Measurements from ENCODE around the gene IP6K3. TPM values are rescaled to one million over a fixed set of nuclear protein-coding genes. Genes with fewer than 3 reads are reported as not detected.

IP6K3 gene
- total RNA-seq, 1 experiment from 2014 or later: 0.06 TPM

DNA sequence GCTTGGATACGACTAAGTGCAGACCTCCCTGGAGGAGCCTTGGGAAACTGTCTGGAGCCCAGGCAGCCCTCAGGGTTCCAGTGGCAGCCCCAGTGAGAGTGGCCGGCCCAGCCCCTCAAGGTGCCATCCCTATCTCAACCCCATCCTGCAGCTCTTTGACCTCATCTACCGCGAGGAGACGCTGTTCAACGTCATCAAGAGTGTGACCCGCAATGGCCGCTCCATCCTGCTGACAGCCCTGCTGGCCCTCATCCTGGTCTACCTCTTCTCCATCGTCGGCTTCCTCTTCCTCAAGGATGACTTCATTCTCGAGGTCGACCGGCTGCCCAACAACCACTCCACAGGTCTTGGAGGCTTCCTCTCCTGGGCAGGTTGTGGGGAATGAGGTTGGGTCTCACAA lies 55.9 kb downstream of the IP6K3 start:
- no peak for DNase-seq (ENCODE audit: low spot score)

DNA sequence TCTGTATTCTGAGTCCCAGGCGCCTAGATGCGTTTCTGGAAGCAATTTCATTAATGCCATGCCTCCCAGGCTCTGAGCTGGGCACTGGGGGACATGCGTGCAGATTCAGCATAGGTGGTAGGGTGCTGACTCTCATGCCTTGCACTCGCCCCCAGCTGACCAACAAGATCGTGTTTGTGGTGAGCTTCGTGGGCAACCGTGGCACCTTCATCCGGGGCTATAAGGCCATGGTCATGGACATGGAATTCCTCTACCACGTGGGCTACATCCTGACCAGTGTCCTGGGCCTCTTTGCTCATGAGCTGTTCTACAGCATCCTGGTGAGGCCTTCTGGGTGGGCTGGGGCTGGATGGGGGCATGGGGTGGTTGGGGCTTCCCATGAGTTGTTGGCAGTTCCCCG lies 56.8 kb downstream of the IP6K3 start:
- DNase-seq (ENCODE audit: low spot score): no peak

DNA sequence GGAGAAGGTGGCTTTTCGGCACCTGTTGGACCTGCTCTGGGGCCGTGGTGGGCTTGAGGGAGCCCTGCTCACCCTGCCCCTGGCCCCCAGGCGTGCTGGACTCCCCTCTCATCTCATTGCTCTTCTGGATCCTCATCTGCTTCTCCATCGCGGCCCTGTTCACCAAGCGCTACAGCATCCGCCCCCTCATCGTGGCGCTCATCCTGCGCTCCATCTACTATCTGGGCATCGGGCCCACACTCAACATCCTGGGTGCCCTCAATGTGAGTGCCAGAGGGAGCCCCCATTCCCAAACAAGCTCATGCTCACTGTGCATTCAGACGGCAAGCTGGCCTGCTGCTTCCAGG lies 57.6 kb downstream of the IP6K3 start:
- no peak for DNase-seq (ENCODE audit: low spot score)

DNA sequence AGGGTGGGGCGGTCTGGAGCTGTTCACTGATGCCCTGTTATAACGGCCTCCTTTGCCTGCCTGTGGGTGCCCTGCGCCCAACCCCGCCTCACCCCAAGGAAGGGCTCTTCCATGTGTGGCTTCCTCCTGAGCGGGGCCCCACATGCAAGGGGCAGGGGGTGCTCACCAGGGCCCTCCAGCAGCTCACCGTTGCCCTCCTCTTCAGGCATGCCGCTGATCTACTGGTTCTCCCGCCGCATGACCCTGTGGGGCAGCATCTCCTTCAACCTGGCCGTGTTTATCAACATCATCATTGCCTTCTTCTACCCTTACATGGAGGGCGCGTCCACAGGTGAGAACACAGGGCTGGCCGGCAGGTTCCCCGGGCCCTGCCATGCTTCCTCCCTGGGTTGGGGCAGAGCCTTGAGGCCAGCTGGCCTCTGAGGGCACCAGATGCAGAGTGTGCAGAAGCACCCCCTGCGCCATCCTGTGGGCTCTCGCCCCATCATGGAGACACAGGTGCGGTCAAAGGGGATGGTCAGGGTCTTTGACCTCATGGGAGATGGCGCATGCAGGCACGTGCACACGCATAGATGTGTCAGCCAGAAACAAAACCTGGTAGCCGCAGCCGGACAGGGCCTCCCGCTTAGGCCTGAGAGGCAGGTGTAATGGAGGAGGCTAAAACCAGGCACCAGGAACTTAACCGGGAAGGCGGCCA lies 58.1 kb downstream of the IP6K3 start:
- no peak for DNase-seq (ENCODE audit: low spot score)

DNA sequence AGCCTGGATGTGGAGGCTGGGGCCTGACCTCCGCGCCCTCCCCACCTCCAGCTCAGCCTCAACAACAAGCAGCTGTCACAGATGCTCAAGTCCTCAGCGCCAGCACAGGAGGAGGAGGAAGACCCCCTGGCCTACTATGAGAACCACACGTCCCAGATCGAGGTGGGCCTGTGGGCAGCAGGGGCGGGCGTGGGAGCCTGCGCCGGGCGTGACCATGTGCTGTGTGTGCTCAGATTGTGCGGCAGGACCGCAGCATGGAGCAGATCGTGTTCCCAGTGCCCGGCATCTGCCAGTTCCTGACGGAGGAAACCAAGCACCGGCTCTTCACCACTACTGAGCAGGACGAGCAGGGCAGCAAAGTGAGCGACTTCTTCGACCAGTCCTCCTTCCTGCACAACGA lies 58.7 kb downstream of the IP6K3 start:
- DNase-seq (ENCODE audit: low spot score): no peak

DNA sequence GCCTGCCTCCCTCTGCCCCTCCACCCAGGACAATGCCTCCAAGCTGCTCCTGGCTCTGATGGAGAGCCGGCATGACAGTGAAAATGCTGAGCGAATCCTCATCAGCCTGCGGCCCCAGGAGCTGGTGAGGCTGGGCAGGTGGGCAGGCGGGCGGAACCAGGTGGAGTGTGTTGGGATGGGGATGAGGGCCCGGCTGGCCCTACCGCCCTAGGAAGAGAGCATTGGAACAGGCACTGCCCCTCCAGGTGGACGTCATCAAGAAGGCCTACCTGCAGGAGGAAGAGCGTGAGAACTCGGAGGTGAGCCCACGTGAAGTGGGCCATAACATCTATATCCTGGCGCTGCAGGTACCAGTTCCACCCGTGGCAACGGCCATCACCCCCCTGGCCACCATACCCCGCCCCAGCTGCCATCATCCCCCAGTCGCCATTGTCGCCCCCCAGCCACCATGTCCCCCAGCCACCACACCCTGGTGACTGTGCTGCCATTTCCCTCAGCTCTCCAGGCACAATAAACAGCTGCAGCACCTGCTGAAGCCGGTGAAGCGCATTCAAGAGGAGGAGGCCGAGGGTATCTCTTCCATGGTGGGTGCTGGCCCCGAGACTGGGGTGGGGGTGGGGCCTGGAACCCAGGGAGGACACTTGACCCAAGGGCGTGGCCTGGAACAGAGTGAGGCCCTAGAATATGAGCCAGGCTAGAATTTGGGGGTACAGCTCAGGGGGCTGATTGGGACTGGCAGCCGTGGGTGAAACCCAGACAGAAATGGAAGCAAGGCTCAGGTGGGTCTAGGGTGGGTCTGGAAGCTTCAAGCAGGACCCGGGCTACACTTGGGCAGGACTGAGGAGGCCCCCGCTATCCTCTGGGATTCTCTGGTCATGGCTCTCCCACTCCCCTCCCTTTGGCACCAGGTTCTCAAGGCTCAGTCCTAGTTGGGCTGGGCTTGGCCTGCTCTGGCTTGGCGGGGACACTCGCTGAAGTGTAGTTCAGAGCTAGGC lies 59.4 kb downstream of the IP6K3 start:
- DNase-seq (ENCODE audit: low spot score): no peak

DNA sequence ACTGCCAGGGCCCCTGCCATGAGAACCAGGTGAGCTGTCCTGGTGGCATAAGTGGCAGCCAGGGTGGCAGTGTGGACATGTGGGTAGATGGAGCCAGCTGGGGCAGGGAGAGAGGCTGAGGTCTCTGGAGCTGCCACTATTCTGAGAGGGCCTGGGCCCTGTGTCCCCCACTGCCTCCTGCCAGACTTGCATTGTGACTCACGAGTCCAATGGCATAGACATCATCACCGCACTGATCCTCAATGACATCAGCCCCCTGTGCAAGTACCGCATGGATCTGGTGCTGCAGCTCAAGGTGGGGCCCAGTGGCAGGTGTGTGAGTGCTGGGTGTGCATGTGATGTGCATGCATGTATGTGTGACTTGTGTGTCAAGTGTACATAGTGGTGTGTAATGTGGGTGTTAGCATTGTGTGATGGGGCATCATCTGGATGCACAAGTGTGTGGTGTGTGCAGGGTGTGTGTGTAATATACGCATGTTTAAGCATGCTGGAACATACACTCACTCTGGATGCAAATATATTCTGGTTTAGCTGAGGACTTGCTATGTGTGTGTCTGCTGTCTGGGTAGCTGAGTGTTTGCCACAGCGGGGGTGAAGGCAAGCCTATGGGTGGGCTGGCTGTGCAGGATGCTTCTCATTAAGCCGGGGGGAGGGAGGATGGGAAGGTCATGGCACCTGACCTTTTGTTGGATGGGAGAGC lies 60.3 kb downstream of the IP6K3 start:
- no peak for DNase-seq (ENCODE audit: low spot score)

DNA sequence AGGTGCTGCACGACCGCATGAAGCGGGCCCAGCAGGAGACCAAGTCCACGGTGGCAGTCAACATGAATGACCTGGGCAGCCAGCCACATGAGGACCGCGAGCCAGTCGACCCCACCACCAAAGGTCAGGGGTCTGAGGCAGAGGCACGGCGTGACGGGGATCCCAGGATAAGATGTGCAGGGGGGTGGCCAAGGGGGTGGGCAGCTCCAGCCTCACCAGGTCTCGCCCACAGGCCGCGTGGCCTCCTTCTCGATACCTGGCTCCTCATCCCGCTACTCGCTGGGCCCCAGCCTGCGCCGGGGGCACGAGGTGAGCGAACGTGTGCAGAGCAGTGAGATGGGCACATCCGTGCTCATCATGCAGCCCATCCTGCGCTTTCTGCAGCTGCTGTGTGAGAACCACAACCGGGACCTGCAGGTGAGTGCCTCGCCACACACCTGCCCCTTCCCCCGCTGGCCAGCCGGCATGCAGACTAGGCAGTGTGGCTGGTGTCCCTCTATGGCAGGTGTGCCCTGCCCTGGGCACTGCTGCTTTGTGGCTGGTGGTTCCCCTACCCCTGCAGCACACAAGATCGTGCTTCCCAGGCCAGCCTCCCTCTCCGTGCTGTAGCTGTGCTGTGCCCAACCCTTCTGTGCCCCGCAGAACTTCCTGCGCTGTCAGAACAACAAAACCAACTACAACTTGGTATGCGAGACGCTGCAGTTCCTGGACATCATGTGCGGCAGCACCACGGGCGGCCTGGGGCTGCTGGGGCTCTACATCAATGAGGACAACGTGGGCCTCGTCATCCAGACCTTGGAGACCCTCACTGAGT lies 61.1 kb downstream of the IP6K3 start:
- DNase-seq (ENCODE audit: low spot score): no peak

DNA sequence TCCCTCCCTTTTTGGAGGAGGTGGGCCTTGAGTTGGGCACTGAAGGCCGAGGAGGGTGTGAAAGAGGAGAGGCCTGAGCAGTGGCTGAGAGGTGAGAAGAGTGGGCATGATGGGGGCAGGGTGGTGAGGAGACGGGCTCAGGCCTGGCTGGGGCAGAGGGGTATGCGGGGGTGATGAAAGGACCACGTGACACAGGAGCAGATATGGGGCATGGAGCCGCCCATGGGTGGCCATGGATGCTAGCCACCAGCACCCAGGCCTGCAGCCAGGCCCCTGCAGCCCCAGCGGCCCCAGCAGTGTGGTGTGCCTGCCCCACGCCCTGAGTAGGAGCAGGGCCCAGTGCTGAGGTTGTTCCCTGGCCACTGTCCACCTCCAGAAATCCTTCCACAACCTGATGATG lies 61.7 kb downstream of the IP6K3 start:
- DNase-seq (ENCODE audit: low spot score): no peak

DNA sequence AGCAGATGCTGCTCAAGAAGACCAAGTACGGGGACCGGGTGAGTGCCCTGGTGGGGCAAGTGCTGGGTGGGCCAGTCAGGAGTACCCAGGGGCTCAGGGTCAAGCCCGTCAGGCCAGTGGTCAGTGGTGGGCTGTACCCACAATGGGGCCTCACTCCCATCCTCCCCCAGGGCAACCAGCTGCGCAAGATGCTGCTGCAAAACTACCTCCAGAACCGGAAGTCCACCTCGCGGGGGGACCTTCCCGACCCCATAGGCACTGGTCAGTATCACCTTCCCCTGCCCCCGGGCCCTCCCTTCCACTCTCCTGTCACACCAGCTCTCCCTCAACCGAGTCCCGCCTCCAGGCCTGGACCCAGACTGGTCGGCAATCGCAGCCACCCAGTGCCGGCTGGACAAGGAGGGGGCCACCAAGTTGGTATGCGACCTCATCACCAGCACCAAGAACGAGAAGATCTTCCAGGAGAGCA lies 62.2 kb downstream of the IP6K3 start:
- no peak for DNase-seq (ENCODE audit: low spot score)

DNA sequence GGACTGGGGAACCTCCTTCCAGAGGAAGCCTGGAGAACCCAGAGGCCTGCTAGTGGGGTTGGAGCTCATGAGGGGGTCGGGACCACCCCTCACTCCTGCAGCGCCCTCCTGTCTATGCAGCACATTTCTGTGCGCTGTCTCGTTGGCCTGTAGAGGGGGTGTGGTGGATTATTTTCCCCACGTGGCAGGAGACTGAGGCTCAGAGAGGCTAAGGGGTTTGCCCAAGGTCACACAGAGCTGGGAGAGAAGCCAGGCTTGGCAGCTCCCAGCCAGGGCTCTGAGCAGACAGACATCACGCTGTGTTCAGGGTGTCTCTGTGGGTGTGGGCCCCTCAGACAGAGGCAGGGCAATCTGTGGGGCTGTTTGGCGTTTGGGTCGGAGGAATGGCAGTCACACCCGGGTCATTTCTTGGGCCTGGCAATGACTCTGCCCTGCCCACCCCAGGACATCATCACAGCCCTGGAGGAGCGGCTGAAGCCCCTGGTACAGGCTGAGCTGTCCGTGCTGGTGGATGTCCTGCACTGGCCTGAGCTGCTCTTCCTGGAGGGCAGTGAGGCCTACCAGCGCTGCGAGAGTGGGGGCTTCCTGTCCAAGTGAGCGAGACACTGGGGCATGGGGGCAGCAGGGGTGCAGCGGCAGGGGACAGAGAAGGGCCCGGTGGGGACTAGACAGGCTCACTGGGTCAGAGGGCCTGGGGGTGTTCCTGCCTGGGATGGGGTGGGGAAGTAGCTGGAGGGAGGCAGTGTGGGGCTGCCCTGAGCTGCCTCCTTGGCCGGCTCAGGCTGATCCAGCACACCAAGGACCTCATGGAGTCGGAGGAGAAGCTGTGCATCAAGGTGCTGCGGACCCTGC lies 62.9 kb downstream of the IP6K3 start:
- no peak for DNase-seq (ENCODE audit: low spot score)

DNA sequence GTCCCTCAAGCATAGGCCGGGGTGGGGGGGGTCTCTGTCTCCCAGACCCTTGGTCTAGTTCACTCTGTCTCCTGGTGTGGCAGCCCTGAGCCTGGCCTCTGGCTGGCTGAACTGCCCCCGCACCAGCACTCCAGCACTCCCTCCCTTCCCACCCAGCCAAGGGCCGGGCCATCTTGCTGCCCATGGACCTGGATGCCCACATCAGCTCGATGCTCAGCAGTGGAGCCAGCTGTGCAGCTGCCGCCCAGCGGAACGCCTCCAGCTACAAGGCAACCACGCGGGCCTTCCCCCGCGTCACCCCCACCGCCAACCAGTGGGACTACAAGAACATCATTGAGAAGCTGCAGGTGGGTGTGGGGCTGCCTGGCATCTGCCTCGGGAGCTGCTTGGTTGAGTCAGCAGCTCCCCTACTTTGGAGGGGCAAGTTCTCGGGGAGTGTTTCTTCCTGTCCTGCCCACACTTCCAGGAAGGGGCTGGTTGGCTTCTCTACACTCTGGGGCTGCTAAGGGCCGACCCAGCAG lies 63.6 kb downstream of the IP6K3 start:
- no peak for DNase-seq (ENCODE audit: low spot score)

DNA sequence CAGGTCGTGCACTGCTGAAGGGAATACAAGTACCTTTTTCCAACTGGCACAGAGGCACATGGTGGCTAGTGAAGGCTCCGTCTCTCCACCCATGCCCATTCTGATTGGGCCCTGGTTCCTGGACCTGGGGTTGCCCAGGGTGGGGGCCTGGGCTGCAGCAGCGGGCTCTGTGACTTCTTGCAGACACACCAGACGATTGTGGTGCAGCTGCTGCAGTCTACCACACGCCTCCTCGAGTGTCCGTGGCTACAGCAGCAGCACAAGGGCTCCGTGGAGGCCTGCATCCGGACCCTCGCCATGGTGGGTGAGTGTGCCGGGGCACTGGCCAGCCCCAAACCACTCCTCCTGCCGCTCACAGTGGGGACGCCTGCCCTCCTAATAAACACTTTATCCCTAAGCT lies 64.4 kb downstream of the IP6K3 start:
- DNase-seq (ENCODE audit: low spot score): no peak

DNA sequence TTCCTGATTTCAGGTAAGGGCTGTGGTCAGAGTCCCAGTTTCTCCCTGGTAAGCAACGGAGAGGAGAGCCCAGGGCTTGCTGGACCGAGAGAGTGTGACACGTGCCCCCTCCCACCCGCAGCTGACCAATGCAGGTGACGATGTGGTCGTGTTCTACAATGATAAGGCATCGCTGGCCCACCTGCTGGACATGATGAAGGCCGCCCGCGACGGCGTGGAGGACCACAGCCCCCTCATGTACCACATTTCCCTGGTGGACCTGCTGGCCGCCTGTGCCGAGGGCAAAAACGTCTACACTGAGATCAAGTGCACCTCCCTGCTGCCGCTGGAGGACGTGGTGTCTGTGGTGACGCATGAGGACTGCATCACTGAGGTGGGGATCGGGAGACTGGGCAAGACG lies 66.9 kb downstream of the IP6K3 start:
- DNase-seq (ENCODE audit: low spot score): no peak

DNA sequence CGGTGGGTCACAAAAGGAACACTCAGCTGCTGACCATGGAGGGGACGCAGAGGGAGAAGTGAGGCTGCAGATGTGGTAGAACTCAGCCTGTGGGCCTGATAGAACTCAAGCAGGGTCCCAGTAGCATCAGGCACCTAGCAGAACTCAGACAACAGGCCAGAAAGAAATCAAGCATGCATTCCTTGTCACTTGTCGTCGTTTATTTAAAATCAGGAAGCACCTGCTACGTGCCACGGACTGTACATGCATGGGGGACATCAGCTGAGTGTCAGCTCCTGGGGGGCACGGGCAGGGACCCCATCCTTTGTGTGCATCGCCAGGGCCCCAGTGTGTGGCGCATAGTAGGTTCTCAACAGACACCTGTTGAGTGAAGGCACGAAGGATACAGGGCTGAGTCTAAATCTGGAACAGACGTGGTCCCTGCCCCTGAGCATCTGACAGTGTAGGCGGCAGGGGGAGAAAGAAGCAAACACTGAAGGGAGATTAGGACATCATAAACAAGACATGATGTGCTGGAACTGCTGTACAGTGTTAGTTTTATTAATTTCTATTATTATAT lies 67.7 kb downstream of the IP6K3 start:
- DNase-seq (ENCODE audit: low spot score): no peak

DNA sequence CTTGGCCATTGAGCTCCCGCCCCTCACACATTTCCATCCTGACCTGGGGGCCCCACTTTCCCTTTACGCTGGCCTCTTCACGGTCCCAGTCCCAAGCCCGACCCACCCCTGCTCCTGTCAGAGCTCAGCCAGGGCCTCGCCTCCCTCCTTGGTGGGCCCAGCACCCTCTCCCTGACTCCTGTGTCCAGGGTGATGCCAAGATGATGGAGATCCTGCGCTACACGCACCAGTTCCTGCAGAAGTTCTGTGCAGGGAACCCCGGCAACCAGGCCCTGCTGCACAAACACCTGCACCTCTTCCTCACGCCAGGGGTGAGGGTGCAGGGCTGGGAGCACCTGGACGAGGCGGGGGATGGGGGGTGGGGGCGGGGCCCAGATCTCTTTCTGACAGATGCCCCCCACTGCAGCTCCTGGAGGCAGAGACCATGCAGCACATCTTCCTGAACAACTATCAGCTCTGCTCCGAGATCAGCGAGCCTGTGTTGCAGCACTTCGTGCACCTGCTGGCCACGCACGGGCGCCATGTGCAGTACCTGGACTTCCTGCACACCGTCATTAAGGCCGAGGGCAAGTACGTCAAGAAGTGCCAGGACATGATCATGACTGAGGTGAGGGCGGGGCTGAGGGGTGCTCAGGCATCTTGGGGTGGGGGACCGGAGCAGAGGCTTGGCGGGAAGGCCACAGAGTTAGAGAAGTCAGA lies 68.3 kb downstream of the IP6K3 start:
- no peak for DNase-seq (ENCODE audit: low spot score)

DNA sequence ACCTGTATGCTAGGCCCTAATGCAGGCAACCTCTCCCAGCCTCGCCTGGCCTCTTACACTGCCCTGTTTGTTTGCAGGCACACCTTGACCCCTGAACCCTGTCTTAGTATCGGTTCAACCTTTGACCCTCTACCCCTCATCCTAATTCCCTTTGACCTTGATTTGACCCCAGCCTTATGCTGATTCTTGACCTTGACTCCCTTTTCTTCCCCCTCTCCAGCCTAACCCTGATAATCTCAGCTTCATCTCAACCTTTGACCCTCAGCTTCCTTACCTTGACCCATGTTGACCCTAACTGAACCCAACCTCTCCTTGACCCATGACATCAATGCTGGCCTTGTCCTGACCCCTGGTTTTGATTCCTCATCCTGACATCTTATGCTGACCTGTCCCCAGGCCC lies 69.0 kb downstream of the IP6K3 start:
- DNase-seq (ENCODE audit: low spot score): no peak

DNA sequence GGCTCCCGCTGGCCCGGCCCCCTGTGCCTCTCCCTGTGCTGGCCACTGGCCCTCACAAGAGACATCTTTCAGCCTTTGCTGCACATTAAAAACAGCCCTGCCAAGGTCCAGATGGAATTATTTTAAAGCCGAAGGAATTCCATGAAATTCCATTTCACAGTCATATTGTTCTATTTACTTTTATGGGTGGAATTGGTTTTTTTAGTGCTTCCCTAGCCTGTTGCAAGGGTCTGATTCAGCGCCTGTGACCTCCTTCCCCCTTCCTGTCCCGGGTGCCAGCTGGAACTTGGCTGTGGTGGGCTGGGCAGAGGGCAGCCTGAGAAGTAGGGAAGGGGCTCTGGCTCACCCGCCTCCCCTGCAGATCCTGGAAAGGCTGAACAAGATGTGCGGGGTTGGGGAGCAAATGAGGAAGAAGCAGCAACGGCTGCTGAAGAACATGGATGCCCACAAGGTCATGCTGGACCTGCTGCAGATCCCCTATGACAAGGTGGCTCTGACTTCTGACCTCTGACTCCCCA lies 69.5 kb downstream of the IP6K3 start:
- no peak for DNase-seq (ENCODE audit: low spot score)
